NCI-H2107 (cell line): ENCODE data around the gene CLEC18C.
"Not testable (repeated sequence)": the region's sequence is repeated elsewhere in the genome, so short reads cannot be mapped to it uniquely, and the experiment has no call there.

Experiments
- DNase-seq: peaks from one replicate; lab custom pipeline; 2025; lab: John Stamatoyannopoulos, UW

CLEC18C gene

DNA sequence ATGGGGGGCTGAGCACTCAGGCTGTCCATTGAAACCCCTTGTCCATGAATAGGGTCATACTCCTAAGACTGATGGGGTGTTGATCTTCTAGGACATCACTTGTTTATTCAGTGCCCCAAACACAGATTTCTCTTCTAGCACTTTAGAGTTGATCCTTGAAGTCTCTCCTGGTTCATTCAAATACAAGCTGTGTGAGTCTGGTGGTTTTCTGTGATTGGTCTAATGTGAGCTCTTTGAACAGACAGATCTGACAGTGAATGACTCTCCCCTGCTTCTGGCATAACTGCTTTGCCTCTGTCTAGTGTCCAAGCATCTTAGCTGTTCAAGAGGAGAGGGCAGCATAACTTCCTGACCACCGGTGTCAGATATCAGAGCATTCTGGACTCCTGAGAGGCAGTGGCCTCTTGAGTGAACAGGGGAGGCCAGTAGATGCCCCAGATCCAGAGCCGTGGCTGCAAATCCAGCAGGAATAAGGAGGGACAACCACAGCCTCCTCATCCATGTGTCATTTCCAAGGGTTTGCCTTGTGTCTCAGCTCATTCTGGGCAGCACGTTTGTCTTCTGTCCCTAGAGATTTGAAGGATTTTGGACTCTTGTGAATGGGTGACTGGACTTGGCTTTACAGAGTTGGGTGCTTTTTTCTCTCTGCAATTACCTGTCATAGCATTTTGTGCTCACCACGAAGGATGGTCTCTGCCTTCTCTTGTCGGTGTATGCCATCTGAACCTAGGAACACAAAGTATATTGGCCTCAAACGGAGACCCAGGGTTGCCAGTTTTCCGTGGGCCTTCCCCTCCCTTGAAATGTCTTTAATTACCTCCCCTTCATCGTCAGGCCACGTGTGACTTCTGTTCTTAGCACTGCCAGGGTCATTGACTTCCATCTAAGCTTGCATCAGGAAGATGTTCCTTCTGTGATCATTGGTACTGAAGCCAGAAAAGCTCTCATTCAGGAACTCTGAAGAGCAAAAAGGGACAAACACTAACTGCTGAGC is 13.9 kb upstream of the CLEC18C start:
- DNase-seq = no peak

DNA sequence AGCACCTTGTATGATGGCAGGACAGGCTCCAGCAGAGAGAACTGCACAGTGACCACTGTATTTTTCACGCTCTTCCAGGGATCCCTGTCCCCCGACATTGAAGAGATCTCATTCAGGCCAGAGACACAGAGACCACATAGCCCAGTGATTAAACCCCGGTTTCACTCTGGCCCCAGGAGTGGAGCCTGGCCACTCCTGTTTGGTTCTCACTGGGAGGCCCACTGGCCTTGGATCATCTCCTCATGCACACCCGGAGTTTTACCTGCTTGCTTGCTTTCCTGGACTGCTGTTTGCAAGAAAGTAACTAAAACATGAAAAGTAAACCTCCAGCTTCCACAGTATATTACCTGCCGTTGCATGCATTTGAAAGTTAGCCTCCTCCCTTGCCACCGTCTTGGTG is 13.2 kb upstream of the CLEC18C start:
- no peak for DNase-seq

DNA sequence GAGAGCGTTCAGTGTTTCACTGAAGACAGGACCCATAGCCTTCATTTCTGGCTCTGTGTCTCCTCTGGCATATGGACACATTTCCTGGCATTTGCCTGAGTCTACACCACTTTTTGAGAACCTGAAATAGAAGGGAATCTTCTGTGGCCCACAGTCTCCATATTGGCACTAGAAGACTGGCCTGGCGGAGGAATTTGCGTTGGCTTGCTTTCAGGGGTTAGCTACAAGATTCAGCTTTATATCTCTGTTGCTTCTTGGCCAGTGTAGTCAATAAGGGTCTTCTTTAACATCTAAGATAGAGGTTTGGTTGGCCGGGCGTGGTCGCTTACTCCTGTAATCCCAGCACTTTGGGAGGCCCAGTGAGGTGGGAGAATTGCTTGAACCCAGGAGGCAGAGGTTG is 12.8 kb upstream of the CLEC18C start:
- no peak for DNase-seq

DNA sequence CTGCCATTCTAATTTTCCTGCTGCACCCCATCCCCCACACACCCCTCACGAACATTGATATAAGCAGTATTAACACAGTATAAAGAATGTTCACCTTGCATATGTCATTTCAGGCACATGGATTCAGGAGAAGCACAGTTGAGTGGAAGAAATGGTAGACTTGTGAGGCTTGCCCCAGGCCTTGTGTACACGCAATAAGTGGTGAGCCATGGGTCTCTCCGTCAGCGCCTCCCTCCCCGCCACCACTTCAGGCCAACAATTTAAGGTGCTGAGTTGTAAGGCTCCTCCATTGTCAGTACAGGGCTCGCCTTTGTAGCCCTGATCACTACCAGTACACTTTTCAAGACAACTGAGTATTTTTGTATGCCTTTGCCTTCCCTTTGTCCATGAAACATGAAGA is 12.2 kb upstream of the CLEC18C start:
- no peak for DNase-seq

DNA sequence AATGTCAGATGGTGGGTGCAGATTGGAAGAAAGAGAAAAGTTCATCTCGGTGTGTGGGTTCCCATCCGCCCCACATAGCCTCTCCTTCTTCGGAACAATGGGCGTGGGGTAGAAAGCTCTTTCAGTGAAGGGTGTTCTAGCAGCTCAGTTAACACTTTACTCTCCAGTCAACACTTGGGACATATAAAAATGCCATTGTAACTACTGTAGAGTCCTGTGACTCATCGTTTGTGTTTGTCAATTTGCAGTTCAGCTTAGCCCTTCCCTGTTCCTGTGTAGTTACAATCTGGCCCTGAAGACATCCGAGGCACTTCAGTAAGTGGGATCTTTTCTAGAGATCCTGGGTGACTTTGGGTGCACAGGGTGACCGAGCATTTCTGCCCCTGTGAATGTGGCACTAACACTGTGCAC is 11.5 kb upstream of the CLEC18C start:
- DNase-seq = no peak

DNA sequence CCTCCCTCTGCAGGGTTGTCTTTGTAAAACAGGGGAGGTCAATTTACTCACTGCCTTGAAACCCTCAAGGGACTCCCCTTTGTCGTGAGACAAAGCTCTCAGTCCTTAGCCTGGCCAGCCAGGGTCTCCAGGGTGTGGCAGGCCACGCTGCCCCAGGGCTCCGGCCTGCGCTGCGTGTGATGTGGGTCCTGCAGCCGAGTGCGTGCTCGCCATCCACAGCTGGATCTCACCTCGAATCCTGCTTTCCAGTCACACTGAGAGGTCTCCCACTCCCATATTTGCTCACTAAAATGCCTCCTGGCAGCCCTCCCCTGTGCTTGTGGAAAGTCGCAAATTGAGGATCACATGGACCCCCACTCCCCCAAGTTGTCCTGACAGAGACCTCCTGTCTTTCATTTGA is 10.0 kb upstream of the CLEC18C start:
- DNase-seq = no peak

DNA sequence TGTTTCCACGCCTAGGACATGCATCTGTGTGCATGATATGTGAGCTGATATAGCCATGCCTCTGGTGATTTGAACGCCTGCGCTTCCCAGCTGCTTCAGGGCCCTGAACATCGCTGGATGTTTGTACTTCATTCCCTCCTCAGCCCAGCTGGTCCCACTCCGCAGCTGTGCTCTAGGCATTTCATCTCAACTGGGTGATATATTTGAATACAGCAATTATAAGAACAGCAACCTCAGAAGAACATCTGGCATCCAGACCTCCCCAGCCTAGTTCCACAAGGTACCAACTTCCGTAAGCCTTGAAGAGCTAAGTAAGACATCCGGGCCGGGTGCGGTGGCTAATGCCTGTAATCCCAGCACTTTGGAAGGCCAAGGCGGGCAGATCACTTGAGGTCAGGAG is 6.9 kb upstream of the CLEC18C start:
- DNase-seq = not testable (repeated sequence)

DNA sequence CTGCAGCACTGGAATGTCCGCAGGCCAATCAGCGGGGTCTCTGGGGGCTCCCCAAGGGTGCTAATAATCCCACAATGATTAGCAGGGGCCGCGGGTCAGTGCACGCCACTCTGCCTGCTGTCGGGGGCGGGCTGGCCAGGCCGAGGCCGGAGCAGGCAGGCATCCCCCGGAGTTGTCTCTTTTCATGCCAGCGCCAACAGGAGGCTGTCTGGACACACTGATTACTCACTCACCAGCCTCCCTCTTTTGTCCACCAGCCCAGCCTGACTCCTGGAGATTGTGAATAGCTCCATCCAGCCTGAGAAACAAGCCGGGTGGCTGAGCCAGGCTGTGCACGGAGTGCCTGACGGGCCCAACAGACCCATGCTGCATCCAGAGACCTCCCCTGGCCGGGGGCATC is 329 bp downstream of the CLEC18C start:
- DNase-seq = not testable (repeated sequence)

DNA sequence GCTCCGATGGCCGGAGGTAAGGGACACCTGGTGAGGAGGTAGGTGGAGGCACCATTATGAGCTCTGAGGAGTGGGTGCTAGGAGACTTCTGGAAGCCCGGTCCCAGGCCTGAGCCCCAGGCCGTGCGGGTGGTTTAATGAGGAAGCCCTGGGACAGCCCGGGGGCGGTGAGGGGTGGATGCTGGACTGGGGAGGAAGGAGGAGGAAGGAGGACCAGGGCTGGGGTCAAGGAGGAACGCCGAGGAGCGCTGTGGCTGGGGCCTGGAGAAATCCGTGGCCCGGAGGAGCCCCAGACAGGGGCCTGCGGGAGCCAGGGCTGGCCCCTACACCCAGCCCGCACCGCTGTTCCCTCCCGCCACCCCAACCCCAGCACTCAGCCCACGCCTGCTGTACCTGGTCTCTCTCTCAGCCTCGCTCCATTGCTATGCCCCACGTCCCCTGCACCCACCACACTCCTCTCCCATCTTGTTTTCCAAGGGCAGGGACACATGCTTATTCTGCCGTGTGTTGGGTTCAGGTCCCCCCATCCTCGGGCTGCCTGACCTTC is 873 bp downstream of the CLEC18C start:
- DNase-seq = not testable (repeated sequence)

DNA sequence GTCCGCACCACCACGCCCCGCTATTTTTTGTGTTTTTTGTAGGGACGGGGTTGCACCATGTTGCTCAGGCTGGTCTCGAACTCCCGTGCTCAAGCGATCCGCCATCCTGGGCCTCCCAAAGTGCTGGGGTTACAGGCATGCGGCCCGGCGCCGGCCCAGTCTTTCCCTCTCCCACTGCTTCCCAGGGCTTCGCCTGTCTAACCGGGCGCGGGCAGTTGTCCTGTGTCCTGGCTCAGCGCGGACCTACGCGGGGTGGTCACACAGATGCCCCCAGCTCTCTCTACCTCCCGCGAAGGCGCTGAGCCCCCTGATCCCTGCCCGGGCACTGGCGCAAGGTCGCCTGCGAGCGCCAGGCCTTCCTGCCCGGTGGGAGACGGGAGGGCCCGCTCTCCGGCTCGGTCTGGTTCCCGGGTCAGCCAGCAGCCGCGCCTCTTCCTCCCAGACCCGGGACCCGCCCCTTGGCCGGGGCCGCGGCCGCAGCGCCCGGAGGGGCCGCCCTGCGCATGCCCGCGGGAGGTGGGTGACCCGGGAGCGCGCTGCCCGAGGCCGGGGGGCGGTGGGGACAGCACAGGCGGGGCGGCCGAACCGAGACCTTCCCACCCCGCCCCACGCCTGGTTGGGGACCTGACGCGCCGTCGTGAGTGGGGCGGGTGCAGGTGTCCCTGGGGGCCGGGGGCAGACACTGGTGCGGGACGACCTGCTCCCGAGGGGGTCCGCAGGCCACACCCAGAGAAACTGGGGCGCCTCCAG is 14.4 kb downstream of the CLEC18C start:
- not testable (repeated sequence) for DNase-seq

DNA sequence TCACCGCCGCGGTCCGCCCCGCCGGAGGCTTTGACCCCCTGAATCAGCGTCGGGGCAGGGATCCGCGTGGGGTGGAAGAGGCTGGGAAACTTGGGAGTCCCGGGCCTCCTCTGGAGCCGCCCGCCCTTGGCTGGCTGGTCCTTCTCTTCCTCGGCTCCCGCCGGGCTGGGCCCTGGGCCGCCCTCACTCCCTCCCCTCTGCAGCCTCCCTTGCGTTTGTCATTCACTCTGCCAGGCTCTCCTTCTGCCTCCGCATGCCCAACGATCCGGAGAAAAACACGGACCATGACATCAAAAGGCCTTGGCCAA is 15.0 kb downstream of the CLEC18C start:
- not testable (repeated sequence) for DNase-seq

DNA sequence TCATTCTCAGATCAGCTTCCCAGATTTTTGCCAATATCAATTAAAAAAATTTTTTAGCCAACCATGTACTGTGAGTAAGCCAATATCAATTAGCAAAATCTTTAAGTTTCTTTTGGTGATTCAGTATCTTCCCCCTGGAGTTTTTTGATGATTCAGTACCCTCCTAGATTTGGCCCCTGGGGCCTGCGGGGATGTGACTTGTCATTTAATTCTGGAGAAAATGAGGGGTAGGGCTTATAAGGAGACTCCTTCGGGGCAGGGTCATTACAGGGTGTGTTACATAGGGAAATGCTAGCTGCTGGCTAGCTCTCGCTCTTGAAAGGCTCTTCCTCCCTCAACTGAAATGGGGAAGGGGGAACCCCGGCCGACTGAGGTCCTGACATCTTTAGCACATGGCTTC is 17.0 kb downstream of the CLEC18C start:
- not testable (repeated sequence) for DNase-seq

DNA sequence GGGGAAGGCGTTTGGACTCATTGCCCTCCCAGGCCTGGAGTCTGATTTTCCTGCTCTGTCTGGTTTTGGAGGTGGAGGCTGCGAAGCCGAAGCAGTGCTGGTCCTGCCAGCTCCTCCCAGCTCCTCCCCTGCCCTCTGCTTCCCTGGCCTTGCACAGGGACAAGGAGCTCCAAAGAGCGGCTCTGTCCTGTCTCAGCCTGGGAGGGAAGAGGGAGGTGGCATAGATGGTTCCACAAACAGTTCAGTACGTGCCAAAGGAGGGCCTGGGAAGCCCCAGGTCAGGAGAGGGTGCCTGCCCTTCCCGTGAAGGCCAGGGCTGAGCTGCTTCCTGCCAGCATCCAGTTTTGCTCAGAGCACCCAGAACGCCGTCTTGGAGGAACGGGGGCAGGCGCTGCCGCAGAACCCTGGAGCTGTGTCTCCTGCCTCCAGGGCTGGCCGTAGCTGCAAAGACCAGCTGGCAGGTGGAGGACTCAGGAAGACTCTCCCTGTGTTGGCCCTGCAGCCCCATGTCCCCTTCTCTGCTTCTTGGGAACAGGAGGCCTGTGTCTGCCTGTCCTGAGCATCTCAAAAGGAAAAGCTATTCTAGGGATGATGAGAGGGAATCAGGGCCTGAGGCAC is 23.2 kb downstream of the CLEC18C start:
- DNase-seq = not testable (repeated sequence)

DNA sequence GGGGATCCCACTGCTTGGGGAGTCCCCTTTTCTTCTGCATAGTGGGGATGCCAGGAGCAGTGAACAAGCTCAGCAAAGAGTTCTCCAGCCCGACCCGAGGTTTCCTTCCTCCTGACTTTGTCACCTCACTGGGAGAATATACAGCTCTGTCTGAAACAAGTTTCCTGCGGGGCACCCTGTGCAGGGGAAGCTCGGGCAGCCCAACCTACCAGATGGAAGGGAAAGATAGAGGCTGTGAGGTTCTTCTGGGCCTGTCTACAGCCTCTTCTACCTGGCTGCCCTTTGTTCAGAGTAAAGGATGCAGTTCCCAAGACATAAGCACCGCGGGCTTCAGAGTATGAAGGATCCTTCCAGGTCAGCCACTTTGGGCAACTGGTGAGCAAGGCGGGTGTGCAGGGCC is 24.0 kb downstream of the CLEC18C start:
- not testable (repeated sequence) for DNase-seq

DNA sequence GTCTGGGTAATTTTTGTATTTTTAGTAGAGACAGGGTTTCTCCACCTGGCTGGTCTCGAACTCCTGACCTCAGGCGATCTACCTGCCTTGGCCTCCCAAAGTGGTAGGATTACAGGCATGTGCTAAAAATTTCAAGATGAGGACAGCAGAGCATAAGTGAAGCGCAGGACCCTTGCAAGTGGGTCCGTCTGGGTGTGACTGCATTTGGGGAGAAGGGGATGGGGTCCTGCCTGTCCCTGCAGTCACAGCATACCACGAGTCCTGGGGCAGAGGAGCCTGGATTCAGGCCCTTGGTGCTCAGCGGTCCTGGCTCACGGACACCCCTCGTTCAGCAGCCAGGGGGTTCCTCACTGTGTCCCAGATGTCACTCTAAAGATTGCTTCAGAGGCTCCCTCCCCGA is 24.6 kb downstream of the CLEC18C start:
- not testable (repeated sequence) for DNase-seq

DNA sequence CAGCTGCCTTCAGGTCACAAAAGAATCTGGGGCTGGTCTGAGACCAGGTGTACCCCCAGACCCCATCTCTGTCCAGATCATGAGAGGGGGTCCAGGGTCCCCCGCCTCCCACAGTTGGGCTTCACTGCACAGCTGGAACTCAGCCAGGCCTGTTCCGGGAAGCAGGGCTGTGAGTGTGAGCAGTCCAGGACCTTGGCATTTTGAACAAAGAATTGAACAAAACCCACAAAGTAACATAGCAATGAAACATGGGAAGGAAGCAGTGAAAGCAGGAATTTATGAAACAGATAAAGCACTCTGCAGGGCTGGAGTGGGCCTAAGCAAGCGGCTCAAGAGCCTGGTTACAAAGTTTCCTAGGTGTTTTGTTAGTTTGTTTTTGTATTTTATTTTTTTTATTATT is 25.1 kb downstream of the CLEC18C start:
- not testable (repeated sequence) for DNase-seq

DNA sequence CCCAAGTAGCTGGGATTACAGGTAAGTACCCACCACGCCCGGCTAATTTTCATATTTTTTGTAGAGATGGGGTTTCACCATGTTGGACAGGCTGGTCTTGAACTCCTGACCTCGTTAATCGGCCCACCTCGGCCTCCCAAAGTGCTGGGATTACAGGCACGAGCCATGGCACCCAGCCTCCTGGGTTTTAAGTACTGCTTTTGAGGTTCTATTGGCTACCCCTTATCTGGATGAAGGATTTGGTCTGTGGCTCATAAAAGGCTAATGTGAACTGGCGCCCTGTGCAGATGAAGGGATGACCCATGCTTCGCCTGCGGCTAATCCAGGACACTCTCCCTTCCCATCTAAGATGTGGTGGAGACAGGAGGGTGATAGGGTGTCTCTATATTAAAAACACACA is 25.6 kb downstream of the CLEC18C start:
- DNase-seq = not testable (repeated sequence)

DNA sequence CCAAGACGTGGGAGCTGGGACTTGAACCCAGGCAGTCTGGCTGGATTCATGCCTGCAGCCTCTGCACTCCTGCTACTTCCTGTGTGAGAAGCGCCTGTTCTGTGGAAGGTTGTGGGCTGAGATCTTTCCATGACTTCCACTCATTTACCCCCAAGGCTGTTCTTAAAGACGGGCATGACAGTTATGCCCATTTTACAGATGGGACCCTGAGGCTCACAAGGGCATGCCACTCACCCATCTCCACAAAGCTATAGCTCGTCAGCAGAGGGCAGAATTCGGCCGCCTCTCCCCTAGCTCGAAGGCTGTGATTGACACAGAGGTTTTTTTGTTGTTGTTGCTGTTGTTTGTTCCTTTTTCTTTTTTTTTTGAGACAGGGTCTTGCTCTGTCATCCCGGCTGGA is 26.5 kb downstream of the CLEC18C start:
- not testable (repeated sequence) for DNase-seq

DNA sequence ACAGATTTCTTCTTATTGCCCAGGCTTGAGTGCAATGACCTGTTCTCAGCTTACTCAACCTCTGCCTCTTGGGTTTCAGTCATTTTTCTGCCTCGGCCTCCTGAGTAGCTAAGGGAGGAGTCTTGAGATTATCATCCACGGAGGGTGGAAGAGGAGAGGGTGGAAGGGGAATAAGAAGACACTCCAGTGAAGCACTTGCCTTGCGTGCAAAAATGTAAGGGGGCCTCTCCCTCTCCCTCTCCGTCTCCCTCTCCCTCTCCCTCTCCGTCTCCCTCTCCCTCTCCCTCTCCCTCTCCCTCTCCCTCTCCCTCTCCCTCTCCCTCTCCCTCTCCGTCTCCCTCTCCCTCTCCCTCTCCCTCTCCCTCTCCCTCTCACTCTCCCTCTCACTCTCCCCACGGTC is 29.9 kb downstream of the CLEC18C start:
- DNase-seq = not testable (repeated sequence)

DNA sequence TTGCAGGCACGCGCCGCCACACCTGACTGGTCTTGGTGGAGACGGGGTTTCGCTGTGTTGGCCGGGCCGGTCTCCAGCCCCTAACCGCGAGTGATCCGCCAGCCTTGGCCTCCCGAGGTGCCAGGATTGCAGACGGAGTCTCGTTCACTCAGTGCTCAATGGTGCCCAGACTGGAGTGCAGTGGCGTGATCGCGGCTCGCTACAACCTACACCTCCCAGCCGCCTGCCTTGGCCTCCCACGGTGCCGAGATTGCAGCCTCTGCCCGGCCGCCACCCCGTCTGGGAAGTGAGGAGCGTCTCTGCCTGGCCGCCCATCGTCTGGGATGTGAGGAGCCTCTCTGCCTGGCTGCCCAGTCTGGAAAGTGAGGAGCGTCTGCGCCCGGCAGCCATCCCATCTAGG is 30.4 kb downstream of the CLEC18C start:
- DNase-seq = not testable (repeated sequence)

DNA sequence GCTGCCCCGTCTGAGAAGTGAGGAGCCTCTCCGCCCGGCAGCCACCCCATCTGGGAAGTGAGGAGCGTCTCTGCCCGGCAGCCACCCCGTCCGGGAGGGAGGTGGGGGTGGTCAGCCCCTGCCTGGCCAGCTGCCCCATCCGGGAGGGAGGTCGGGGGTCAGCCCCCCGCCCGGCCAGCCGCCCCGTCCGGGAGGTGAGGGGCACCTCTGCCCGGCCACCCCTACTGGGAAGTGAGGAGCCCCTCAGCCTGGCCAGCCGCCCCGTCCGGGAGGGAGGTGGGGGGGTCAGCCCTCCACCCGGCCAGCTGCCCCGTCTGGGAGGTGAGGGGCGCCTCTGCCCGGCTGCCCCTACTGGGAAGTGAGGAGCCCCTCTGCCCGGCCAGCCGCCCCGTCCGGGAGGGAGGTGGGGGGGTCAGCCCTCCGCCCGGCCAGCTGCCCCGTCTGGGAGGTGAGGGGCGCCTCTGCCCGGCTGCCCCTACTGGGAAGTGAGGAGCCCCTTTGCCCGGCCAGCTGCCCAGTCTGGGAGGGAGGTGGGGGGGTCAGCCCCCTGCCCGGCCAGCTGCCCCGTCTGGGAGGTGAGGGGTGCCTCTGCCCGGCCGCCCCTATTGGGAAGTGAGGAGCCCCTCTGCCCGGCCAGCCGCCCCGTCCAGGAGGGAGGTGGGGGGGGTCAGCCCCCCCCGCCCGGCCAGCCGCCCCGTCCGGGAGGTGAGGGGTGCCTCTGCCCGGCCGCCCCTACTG is 31.2 kb downstream of the CLEC18C start:
- DNase-seq = not testable (repeated sequence)

DNA sequence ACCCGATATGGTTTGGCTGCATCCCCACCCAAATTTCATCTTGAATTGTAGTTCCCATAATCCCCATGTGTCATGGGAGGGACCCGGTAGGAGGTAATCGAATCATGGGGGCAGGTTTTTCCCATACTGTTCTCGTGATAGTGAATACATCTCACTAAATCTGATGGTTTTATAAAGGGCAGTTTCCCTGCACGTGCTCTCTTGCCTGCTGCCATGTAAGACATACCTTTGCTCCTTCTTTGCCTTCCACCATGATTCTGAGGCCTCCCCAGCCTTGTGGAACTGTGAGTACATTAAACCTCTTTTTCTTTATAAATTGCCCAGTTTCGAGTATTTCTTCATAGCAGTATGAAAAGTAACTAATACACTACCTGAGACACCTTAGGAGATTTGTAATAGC is 32.8 kb downstream of the CLEC18C start:
- not testable (repeated sequence) for DNase-seq
